CD4-positive, alpha-beta T cell treated with Interleukin-12 subunit alpha and Interleukin-12 subunit beta, for 1 hour (primary cell): ENCODE data around the gene RAB1B.
"Not testable (repeated sequence)": the region's sequence is repeated elsewhere in the genome, so short reads cannot be mapped to it uniquely, and the experiment has no call there.

Experiments used
- DNase-seq: peaks from one replicate; pipeline ENCODE4 v3.0.0-alpha.2; 2020

Gene RAB1B

DNA sequence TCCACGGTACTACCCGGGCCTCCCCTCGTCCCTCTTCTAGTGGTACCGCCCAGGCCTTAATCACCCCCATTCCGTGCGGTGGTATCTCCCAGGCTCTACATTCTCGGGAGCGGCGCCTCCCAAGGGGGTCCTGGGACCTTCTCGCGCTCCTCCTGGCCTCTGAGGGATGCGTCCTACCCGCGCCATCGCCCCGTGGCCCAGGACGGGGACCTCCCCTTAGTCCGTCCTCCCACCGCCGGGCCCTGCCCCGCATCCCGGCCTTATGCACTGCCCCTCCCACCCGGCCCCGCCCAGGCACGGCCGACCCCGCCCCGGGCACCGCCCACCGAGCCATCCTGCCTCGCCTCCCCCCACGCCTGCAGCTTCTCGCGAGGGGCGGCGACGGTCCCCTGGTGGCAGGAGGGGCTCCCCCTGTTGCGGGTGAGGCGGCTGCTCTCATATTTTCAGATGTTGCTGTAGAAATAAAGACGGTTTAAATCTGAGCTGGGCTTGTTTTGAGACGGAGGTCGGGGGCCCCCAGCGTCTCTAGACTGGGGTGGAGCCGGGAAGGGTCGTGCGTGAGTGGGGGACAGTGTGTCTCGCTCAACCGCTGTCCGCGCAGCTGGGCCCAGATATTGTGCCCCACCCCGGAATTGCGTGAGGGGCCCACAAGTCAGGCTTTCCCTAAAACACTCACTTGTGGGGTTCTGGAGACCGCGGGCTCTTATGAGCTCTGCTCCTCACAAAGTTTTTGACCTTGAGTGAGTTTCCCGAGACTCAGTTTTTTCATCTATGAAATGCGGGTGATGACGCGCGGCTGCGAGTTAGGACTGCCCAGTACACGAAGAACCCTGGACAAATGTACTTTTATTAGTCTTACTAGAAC lies 828 bp upstream of the RAB1B start:
- DNase-seq = peak; percentile 90

DNA sequence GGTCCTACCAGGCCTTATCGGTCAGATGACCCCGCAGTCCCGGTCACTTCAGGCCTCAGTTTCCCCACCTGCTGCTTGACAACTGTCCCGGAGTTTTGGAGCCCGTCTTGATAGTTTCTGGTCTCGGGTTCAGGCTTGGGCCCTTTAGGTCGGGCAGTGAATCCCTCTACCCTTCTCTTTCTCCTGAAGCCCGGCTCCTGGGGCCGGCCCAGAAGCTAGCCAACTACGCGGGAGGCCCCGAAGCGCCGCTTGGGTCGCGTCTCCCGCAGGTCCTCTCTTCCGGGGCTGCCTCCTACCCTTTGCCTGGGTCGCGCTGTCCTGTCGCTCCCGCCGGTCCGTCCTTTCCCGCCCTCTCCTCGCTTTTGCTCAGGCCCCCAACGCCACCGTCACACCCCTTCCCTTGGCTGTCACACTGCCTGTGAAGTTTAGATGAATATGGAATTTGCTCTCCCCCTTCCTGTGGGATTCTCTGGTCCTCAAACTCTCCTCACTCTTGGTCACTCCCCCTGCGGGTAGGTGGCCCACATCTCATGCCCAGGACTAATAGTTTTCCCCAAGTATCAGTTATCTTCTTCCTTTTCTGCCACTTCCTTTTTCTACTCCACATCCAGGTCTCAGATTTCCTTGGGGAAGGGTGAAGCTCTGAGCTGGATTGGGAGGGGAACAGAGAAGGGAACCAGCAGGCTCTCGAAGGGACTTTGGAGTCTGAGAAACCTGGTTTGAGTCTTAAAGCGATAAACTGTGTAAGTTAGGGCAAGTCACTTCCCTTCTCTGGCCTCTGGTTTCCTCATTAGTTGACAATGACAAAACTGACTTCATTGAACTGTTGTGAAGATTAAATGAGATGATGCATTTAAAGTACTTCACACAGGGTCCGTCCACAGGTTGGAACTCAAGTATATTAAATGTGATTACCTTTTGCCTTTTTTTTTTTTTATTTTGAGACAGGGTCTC lies 790 bp downstream of the RAB1B start:
- no peak for DNase-seq

DNA sequence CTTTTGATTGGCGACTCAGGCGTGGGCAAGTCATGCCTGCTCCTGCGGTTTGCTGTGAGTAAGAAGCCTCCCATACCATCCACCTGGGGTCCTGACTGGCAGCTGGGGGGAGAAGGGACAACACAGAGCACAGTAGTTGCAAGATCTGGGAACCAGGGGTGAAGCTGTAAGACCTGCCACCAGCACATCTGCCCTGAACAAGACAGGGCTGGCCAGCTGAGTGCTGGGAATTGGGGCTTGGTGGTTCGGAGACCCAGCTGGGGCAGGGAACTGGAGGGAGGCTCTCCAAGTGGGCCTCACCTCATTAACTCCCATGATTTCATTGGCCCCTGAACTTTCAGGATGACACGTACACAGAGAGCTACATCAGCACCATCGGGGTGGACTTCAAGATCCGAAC lies 3.4 kb downstream of the RAB1B start:
- no peak for DNase-seq

DNA sequence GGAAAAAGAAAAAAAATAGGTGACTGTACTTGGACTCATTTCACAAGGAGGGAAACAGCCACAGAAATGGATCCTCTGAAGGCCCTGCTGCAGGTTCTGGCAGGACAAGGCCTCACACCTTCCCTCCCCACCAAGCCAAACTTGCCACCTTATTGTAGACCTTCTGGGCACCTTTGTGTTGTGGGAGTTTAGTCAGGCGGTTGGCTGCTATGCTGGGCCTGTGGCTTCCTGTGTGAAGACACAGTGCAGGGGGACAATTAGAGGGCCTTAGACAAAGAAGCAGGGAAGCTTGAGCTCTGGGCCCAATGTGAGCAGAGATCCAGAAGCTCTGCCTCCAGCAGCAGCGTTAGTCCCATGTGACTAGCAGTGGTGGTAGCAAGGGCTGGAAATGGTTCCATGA lies 4.2 kb downstream of the RAB1B start:
- DNase-seq = peak; percentile 55

DNA sequence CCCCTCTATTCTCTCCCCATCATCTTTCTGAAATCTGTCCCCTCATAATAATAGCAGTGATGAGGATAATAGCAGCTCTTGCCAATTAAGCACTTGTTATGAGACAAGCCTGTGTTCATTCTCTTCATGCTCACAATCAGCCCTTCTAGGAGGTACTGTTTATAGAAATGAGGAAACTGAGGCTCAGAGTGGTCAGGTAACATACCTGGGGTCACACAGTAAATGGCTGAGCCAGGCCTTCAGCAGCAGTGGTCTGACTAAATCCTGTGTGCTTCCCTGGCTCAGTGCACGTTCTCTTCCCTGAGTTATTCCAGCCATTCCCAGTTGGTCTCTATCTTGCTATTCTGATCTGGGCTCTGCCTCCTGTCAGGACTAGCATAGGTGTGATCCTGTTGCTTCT lies 5.8 kb downstream of the RAB1B start:
- no peak for DNase-seq

DNA sequence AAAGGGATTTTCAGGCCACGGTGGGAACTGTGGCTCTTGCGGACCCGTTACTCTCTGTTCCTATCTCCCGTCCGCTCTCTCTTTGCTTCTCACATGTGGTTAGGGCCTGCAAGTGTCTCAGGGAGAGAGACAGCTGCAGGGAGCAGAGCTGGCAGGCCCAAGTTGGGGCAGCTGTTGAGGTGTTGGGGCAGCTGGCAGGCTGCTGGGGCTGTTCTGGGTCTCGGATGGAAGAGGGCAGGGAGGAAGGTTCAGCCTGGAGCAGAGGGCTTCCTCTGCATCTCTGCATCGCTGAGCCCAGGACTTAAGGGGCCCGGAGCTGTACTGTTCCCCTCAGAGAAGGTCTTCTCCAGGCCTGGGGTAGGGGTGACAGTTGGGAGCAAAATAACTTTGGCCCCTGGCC lies 7.0 kb downstream of the RAB1B start:
- DNase-seq = no peak

DNA sequence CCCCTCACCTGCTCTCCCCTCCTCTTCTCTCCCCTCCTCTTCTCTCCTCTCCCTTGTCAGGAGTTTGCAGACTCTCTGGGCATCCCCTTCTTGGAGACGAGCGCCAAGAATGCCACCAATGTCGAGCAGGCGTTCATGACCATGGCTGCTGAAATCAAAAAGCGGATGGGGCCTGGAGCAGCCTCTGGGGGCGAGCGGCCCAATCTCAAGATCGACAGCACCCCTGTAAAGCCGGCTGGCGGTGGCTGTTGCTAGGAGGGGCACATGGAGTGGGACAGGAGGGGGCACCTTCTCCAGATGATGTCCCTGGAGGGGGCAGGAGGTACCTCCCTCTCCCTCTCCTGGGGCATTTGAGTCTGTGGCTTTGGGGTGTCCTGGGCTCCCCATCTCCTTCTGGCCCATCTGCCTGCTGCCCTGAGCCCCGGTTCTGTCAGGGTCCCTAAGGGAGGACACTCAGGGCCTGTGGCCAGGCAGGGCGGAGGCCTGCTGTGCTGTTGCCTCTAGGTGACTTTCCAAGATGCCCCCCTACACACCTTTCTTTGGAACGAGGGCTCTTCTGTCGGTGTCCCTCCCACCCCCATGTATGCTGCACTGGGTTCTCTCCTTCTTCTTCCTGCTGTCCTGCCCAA lies 7.7 kb downstream of the RAB1B start:
- no peak for DNase-seq

DNA sequence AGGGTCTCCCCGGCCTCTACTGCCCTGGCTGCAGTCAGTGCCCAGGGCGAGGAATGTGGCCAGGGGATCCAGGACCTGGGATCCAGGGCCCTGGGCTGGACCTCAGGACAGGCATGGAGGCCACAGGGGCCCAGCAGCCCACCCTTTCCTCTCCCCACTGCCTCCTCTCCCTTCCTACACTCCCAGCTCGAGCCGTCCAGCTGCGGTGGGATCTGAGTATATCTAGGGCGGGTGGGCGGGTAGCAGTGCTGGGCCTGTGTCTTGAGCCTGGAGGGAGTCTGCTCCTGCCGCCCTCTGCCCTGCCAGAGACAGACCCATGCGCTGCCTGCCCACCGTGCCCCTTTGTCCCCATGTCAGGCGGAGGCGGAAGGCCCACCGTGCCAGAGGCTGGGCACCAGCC lies 8.2 kb downstream of the RAB1B start:
- DNase-seq = not testable (repeated sequence)

DNA sequence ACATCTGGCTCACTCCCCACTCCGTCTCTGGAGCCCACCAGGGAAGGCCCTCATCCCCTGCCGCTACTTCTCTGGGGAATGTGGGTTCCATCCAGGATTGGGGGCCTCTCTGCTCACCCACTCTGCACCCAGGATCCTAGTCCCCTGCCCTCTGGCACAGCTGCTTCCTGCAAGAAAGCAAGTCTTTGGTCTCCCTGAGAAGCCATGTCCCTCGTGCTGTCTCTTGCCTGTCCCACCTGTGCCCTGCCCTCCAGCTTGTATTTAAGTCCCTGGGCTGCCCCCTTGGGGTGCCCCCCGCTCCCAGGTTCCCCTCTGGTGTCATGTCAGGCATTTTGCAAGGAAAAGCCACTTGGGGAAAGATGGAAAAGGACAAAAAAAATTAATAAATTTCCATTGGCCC lies 8.6 kb downstream of the RAB1B start:
- not testable (repeated sequence) for DNase-seq

DNA sequence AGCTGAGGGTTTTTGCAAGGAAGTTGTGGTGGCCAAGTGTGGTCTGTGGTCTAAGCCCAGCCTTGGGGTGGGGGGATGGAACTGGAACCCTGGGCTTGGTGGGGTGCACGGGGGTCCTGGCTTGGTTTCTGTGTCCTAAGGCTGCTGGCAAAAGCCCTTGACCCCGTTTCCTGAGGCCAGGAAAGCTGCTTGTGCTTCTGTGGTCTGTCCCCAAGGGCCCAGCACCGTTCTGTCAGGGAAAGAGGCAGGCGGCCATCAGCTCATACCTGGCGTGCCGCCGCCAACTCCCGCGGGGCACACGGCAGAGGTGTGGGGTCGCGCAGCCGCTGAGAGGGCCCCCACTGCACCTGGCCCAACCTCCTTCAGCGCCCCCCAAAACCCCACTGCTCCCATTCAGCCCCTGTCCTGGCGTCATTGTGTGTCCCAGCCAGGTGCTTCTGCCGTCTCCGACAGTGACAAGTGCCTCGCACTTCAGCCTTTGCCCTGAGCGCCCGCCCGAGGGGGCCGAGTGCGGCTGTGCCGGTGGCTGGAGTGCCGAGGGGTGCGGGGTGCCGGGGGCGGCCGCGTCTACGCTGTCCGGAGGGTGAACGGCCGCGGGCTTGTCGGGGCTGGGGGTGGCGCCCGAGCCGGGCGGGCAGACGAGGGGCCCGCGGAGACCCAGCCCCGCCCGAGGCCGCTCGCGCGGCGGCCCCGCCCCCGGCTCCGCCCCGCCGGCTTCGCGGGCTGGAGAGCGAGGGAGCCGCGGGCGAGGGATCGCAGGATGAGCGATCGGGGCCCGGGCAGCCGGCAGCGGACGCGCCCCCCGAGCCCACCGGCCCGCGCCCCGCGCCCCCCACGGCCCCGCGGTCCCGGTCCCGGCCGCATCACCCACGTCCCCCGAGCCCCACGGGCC lies 9.3 kb downstream of the RAB1B start, which contains the start of gene CNIH2:
CNIH2 (plus strand) TSS at position 705 of the 892 bp plus-strand sequence. CDS start 282 bp downstream, outside the sequence.
- DNase-seq = peak; percentile 63

DNA sequence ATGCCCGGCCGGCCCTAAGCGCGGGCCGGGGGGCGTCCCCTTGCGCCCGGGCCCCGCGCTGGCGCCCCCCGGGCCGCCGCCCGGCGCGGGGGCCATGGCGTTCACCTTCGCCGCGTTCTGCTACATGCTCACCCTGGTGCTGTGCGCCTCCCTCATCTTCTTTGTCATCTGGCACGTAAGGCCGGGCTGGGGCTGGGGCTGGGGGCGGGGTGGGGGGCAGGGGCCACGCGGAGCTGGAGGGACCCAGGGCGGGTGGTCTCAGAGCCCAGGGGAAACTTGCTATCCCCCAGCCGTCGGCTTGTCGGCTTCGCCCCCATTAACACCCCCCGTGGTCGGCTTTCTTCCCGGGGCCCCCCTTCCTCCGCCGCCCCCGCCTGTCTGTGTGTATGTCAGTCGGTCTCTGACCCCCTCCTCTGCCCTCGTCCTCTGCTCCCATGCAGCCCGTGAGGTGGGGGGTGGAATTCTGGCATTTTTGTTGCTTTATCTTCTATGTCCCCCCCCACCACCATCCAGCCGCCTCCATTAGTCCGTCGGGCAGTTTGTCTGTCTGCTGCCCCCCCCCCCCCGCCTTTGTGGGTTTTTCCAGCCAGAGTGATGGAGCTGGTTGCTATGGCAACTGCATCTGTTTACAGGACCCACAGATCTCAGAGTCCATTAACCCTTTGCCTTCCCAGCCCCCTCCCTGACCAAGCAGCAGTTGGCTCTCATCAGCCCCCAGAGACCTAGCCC lies 10.1 kb downstream of the RAB1B start:
- peak; percentile 68 for DNase-seq

DNA sequence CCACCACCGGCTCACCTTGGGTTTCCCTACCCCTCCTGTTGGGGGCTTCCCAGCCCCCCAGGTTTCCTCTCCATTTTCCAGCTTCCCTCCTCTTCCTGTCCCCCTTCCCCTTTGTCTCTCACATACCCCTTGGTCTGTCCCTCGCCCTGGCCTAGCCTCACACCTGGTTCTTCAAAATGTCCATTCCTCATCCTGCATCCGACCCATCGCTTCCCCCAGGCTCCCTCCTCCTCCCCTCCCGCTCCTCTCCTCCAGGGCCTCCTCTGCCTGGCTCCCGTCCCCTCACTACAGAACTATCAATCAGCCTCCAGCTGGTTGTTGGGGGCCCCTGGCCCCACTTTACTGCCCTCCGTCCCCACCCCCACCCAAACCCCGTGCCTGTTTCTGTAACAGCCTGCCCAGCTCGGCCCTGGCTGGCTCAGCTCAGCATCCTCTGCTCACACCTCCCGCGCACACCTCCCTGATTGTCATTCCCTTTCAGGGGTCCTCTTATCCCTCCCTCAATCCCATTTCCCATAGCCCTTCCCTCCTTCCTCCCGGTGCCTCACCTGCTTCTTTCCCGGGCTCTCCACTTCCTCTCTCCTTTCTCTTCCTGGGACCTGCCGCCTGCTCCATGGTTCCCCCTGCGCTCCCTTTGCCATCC lies 10.8 kb downstream of the RAB1B start:
- no peak for DNase-seq

DNA sequence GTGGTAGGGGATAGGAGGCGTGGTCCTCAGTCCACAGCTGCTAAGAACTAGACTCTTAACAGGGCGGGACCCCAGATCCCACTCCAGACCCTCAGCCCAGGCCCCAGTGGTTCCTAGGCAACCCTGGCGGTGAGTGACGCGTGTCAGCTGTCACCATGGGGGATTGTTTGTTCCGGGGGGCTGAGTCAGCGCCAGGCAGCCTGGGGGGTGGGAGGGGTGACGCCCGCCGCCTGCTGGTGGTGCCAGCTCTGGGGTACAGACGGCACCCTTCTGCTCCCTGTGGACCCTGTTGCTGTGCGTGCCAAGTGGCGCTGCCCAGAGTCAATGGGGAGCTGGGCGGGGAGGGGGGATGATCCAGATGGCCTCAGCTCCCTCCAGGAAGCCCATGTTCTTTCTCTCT lies 12.0 kb downstream of the RAB1B start:
- no peak for DNase-seq

DNA sequence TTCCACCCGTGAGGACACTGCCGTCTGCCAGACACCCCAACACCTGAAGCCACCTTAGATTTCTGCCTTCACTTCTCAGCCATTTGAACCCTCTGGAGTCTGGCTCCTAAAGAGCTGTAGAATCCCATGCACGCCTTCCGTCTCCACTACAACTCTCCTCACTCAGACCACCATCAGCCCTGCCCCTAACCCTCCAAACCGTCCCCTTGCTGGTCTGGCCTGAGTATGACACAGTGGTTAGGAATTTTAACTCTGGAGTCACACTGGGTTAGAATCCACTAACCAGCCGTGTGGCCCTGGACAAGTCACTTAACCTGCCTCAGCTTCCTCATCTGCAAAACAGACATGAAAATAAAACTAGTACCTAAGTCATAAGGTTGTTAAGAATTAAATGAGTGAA lies 12.6 kb downstream of the RAB1B start:
- no peak for DNase-seq

DNA sequence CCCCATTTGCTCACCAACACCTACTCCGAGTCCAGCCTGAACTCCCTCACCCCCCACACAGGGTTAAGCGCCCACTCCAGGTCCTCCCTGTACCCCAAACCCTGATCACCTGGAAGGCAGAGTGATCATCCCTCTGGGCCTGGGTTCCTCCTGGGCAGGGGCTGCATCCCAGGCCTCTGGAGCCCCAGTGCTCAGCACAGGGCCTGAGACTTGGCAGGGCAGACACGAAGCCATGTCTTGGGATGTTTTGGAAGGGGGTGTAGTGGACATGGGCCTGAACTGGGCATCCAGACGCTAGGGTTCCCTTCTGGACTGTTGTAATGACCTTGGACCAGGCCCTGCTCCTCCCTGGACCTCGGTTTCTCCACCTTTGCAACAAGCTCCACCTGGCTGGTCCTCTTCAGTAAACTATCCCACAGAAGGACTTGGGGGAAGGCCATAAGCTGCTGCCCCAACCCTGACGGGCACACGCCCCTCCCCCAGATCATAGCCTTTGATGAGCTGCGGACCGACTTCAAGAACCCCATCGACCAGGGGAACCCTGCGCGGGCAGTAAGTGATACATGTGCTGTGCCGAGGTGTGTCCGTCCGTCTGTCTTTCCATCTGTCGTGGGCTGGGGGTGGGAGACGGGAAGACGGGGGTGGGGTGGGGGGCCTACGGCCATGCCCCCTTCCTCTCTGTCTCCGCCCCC lies 13.5 kb downstream of the RAB1B start:
- no peak for DNase-seq

DNA sequence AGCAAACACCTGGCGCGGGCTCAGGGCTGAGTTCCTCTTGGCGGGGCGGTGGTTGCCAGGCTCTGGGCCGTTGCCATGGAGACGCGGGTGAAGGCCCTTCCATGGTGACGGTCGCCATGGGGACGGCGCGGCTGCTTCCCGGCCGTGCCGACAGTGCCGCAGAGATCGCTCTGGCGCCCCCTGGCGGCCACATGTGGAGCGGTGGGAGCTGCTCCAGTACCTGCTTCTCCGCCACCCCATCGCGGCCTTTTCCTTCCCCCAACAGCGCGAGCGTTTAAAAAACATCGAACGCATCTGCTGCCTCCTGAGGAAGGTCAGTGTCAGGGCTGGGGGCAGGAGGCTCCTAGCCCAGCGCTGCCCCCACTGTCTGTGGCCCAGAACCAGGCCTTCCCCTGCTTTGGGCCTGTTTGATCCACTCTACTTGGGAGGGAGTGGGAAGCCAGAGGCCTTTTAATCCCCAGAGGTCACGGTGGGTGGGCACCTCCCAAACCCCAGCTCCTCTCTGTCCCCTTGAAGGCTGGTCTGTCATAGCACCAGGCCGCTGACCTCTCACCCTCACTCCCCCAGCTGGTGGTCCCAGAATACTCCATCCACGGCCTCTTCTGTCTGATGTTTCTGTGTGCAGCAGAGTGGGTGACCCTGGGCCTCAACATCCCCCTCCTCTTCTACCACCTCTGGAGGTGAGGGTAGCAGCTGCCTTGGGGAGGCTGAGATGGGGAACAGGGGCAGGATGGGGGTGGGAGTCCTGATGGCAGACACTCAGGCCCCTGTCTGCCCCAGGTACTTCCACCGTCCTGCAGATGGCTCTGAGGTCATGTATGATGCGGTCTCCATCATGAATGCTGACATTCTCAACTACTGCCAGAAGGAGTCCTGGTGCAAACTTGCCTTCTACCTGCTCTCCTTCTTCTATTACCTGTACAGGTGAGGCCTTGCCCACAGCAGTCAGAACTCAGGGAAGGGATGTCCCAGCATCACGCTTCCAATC lies 14.3 kb downstream of the RAB1B start:
- DNase-seq = peak; percentile 99

DNA sequence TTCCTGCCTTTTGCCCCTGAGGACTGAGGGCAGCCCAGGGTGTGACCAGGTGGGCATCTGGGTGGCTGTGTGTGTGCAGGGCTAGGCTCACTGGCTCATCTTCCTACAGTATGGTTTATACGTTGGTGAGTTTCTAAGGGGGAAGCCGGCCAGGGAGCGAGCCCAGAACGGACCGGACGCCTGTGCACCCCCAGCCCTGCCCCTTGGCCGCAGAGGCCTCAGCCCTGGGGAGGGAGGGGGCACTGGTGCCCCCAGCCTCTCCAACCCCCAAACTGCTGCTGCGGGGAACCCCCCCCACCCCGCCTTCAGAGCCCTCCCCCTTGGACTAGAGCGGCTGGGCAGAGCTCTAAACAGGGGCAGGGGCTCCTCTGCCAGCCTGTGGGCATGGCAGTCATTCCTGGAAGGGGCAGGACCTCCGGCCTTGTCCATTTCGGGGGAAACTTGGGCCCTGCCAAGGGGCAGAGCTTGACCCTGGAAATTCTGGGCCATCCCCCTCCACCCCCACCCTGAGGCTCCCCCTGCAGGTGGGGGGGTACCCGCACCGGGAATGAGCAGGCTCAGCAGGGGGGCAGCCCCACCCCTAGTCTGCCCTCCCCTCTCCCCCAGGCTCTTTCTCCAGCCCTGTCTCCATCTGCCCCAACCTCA lies 15.1 kb downstream of the RAB1B start:
- no peak for DNase-seq

DNA sequence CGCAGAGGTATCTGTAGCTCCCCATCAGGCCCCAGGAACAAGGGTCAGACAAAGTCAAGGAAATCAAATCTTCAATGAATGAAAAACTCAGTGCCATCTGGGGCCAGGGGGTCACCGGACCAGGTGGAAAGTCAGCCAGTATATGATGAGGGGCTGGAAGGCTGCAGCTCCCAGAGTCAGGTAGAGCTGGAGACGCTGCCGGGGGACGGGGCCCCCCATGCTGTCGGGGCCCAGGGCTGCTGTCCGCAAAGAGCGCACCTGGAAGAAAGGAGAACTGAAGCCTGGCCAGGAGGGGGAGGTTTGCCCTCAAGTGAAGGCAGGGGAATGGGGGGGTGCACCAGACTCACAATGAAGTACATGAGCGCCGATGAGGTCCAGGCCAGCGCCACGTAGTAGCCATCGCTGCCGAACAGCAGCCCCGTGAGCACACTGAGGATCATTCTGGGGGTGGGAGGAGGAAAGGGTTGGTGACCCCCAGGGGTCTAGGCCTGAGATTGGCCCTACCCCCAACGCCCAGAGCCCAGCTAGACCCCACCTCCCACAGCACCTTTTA lies 16.2 kb downstream of the RAB1B start:
- DNase-seq = no peak
